Liver (tissue), 9 donors: ENCODE results near the gene DAG1. TPM values are rescaled to one million over a fixed set of nuclear protein-coding genes. Genes with fewer than 3 reads are reported as not detected.

ENCODE experiments used
- DNase-seq: peaks from one replicate; pipeline ENCODE4 v3.0.0-alpha.2; 2017; ENCODE audit warnings: low spot score
- H3K27ac ChIP-seq, 2 donors: one replicate each; pipeline ENCODE4 v1.7.0; 2013; ENCODE audit warnings: inconsistent platforms in 2 of 2, low read length in 2 of 2, control low read depth in 1 of 2, low read depth in 1 of 2, mild to moderate bottlenecking in 1 of 2
- H3K27me3 ChIP-seq, 4 donors: one replicate each; pipeline versions ENCODE4 v1.6.1 to v1.7.0; 2013; ENCODE audit warnings: low read length in 3 of 4, inconsistent platforms in 1 of 4, mild to moderate bottlenecking in 1 of 4, moderate library complexity in 1 of 4; ENCODE audit not compliant: control insufficient read depth in 4 of 4, insufficient read depth in 4 of 4
- H3K36me3 ChIP-seq, 4 donors: one replicate each; pipeline versions ENCODE4 v1.6.1 to v1.7.0; 2013; ENCODE audit warnings: low read length in 3 of 4, mild to moderate bottlenecking in 3 of 4, low read depth in 1 of 4, moderate library complexity in 1 of 4; ENCODE audit not compliant: control insufficient read depth in 4 of 4, insufficient read depth in 3 of 4
- H3K4me1 ChIP-seq, 4 donors: one replicate each; pipeline versions ENCODE4 v1.6.1 to v1.7.0; 2013; ENCODE audit warnings: low read length in 3 of 4, mild to moderate bottlenecking in 3 of 4, moderate library complexity in 1 of 4; ENCODE audit not compliant: control insufficient read depth in 4 of 4, insufficient read depth in 4 of 4
- H3K4me3 ChIP-seq, 3 donors: one replicate each; pipeline versions ENCODE4 v1.6.1 to v1.7.0; 2013; ENCODE audit warnings: low read length in 3 of 3, control low read depth in 1 of 3, low read depth in 1 of 3, mild to moderate bottlenecking in 1 of 3
- H3K9ac ChIP-seq, 2 donors: one replicate each; pipeline ENCODE4 v1.7.0; 2013; ENCODE audit warnings: low read length in 2 of 2, mild to moderate bottlenecking in 2 of 2, moderate library complexity in 2 of 2, control low read depth in 1 of 2, low read depth in 1 of 2
- H3K9me3 ChIP-seq, 4 donors: one replicate each; pipeline versions ENCODE4 v1.6.1 to v1.7.0; 2013; ENCODE audit warnings: low read length in 3 of 4; ENCODE audit not compliant: control insufficient read depth in 4 of 4
- ATF3 ChIP-seq: IDR thresholded peaks from 2 replicates; pipeline ENCODE4 v1.6.1; 2016; ENCODE audit warnings: antibody characterized with exemption
- CTCF ChIP-seq: fragments of 150-350 bp; IDR thresholded peaks from 2 replicates; pipeline ENCODE4 v1.5.1; 2017; ENCODE audit warnings: improper control_type of control experiment, low read depth, low read length; ENCODE audit not compliant: missing input control
- EGR1 ChIP-seq, 2 donors: IDR thresholded peaks; 2 replicates each; pipeline ENCODE4 v1.6.1; 2016 to 2018; ENCODE audit warnings: antibody characterized with exemption in 2 of 2, low read depth in 2 of 2
- FOXA1 ChIP-seq: IDR thresholded peaks from 2 replicates; pipeline ENCODE4 v1.6.1; 2016; ENCODE audit warnings: antibody characterized with exemption
- FOXA2 ChIP-seq: IDR thresholded peaks from 2 replicates; pipeline ENCODE4 v1.6.1; 2016; ENCODE audit warnings: antibody characterized with exemption
- GABPA ChIP-seq, 2 donors: IDR thresholded peaks in 1 of 2; conservative IDR thresholded peaks in 1 of 2; 2 replicates each; pipeline ENCODE4 v1.6.1; 2016; ENCODE audit warnings: antibody characterized with exemption in 2 of 2, mild to moderate bottlenecking in 1 of 2, moderate library complexity in 1 of 2
- HNF4A ChIP-seq, 2 donors: conservative IDR thresholded peaks; 2 replicates each; pipeline ENCODE4 v1.6.1; 2016; ENCODE audit warnings: antibody characterized with exemption in 2 of 2, mild to moderate bottlenecking in 2 of 2
- HNF4G ChIP-seq: IDR thresholded peaks from 2 replicates; pipeline ENCODE4 v1.6.1; 2016; ENCODE audit warnings: antibody characterized with exemption
- JUND ChIP-seq, 2 donors: IDR thresholded peaks; 2 replicates each; pipeline ENCODE4 v1.6.1; 2016; ENCODE audit warnings: antibody characterized with exemption in 2 of 2
- MAX ChIP-seq: IDR thresholded peaks from 2 replicates; pipeline ENCODE4 v1.6.1; 2016; ENCODE audit warnings: antibody characterized with exemption
- NR2F2 ChIP-seq: IDR thresholded peaks from 2 replicates; pipeline ENCODE4 v1.6.1; 2016; ENCODE audit warnings: antibody characterized with exemption
- RAD21 ChIP-seq, 2 donors: IDR thresholded peaks; 2 replicates each; pipeline ENCODE4 v1.6.1; 2016; ENCODE audit warnings: antibody characterized with exemption in 2 of 2, mild to moderate bottlenecking in 2 of 2
- REST ChIP-seq: IDR thresholded peaks from 2 replicates; pipeline ENCODE4 v1.6.1; 2016; ENCODE audit warnings: antibody characterized with exemption, mild to moderate bottlenecking
- RXRA ChIP-seq, 2 donors: IDR thresholded peaks; 2 replicates each; pipeline ENCODE4 v1.6.1; 2017 to 2018; ENCODE audit warnings: antibody characterized with exemption in 2 of 2, mild to moderate bottlenecking in 1 of 2
- SP1 ChIP-seq: IDR thresholded peaks from 2 replicates; pipeline ENCODE4 v1.6.1; 2018; ENCODE audit warnings: antibody characterized with exemption, mild to moderate bottlenecking
- YY1 ChIP-seq: IDR thresholded peaks from 2 replicates; pipeline ENCODE4 v1.6.1; 2016; ENCODE audit warnings: antibody characterized with exemption, mild to moderate bottlenecking
- ZBTB33 ChIP-seq: IDR thresholded peaks from 2 replicates; pipeline ENCODE4 v1.6.1; 2016; ENCODE audit warnings: antibody characterized with exemption
- WGBS: extraction: QIAGEN DNeasy Blood & Tissue Kit; methylation state at CpG from one replicate; pipeline ENCODE4 v1.1.7; 2013; 5-methylcytosine and 5-hydroxymethylcytosine counted together
- polyA plus RNA-seq, 2 donors: library from polyadenylated mRNA; stranded (reverse) in 1 of 2; unstranded in 1 of 2; fragments of 200-250 nt in 1 of 2; fragments of >200 nt in 1 of 2; fragmentation: Nextera tagmentation in 1 of 2; extraction: Ambion mirVana in 1 of 2; gene quantifications; one replicate each; pipeline versions ENCODE4 v1.2.1 to v1.2.3, GENCODE V29; 2013 to 2015
- total RNA-seq, 2 donors: library from RNA; depleted of rRNA; stranded (reverse); fragments of >200 nt; gene quantifications; one replicate each; pipeline ENCODE4 v1.2.3, GENCODE V29; 2014
- donor health status: healthy.
- donor health status: healthy.
- donor health status: healthy.
- donor health status: healthy.
- donor health status: healthy.

Gene DAG1
- total and polyA plus RNA-seq, 4 donors, result 12.1 to 54.4 (median 28.5) TPM

- TF ChIP-seq CTCF, result no peak
- peak; percentile 53 to 58 for TF ChIP-seq RAD21 (IDR thresholded peaks at IDR 0.05)
- WGBS, result 72% methylated on average over 2 of the region's 2 CpGs
- no peak for DNase-seq
- Histone ChIP-seq H3K4me3 (no peak overlapping the region), H3K27ac (no peak overlapping the region), H3K9ac (no peak overlapping the region), H3K36me3 (no peaks in the 10 kb centered on the region), H3K4me1 (no peaks in the 10 kb centered on the region), H3K9me3 (no peaks in the 10 kb centered on the region), H3K27me3 (no peaks in the 10 kb centered on the region)
These were observed 15.6 kb upstream of the DAG1 start for GRCh38 chr3:49454458-49454857.

GRCh38 chr3:49454898-49455681 lies 15.0 kb upstream of the DAG1 start:
- Histone ChIP-seq H3K27ac (no peak overlapping the region), H3K36me3 (no peaks in the 10 kb centered on the region), H3K9ac (no peak overlapping the region), H3K27me3 (no peaks in the 10 kb centered on the region), H3K4me3 (no peak overlapping the region), H3K9me3 (no peaks in the 10 kb centered on the region), H3K4me1 (no peaks in the 10 kb centered on the region)
- TF ChIP-seq GABPA (IDR thresholded peaks at IDR 0.05 in 1 of 2, conservative IDR thresholded peaks at IDR 0.05 in 1 of 2), result no peak
- peak; percentile 79 to 86 for TF ChIP-seq RXRA (IDR thresholded peaks at IDR 0.05)
- no peak for TF ChIP-seq ATF3
- TF ChIP-seq SP1, result peak; percentile 26
- 80% methylated on average over 3 of the region's 3 CpGs for WGBS
- DNase-seq, result no peak

- DNase-seq, result no peak
- 89% methylated on average over 3 of the region's 3 CpGs for WGBS
- no peak overlapping the region for H3K9ac ChIP-seq
- TF ChIP-seq ATF3 (no peak), FOXA1 (no peak), HNF4A (conservative IDR thresholded peaks at IDR 0.05) (no peak), HNF4G (no peak), REST (no peak), NR2F2 (no peak), FOXA2 (no peak), RXRA (IDR thresholded peaks at IDR 0.05) (no peak), CTCF (no peak), YY1 (no peak), GABPA (IDR thresholded peaks at IDR 0.05 in 1 of 2, conservative IDR thresholded peaks at IDR 0.05 in 1 of 2) (no peak), ZBTB33 (no peak), JUND (IDR thresholded peaks at IDR 0.05) (no peak), MAX (no peak), SP1 (no peak), EGR1 (IDR thresholded peaks at IDR 0.05; ENCODE audit: low read depth in 2 of 2) (no peak)
These were observed 13.6 kb upstream of the DAG1 start for GRCh38 chr3:49456466-49456865.

More at GRCh38 chr3:49456466-49456865, 13.6 kb upstream of the DAG1 start:
- H3K9me3 ChIP-seq, result no peaks in the 10 kb centered on the region
- no peaks in the 10 kb centered on the region for H3K36me3 ChIP-seq
- H3K4me3 ChIP-seq, result no peak overlapping the region
- H3K27ac ChIP-seq, result no peak overlapping the region
- H3K27me3 ChIP-seq, result no peaks in the 10 kb centered on the region
- no peaks in the 10 kb centered on the region for H3K4me1 ChIP-seq
